ENCODE results near the gene RNF114.
"Not testable (repeated sequence)": the region's sequence is repeated elsewhere in the genome, so short reads cannot be mapped to it uniquely, and the experiment has no call there.

Gene RNF114

GRCh38 chr20:49937027-49937929 is 1.1 kb downstream of the RNF114 start:
- peak overlapping the region; percentile 91 for H3K27ac Mint-ChIP-seq
- ATAC-seq (peak; percentile 25), DNase-seq (ENCODE audit: low spot score in 2 of 2) (no peak)
- no peaks in the 10 kb centered on the region for H3K9me3 Mint-ChIP-seq
- peaks cover 39% of the 10 kb centered on the region for H3K36me3 Mint-ChIP-seq
- peak overlapping the region; percentile 89 for H3K4me3 Mint-ChIP-seq
- H3K4me1 Mint-ChIP-seq: peaks cover 51% of the 10 kb centered on the region

GRCh38 chr20:49938173-49939163 is 2.3 kb downstream of the RNF114 start:
- Mint-ChIP-seq H3K9me3 (no peaks in the 10 kb centered on the region), H3K4me1 (peaks cover 51% of the 10 kb centered on the region), H3K36me3 (peaks cover 51% of the 10 kb centered on the region), H3K4me3 (peak overlapping the region; percentile 89), H3K27ac (peak overlapping the region; percentile 91)
- DNase-seq (ENCODE audit: low spot score in 2 of 2) (no peak), ATAC-seq (no peak)

GRCh38 chr20:49941456-49941855 is 5.3 kb downstream of the RNF114 start:
- H3K9me3 Mint-ChIP-seq: no peaks in the 10 kb centered on the region
- DNase-seq (ENCODE audit: low spot score in 2 of 2) (no peak), ATAC-seq (no peak)
- H3K27ac Mint-ChIP-seq: peak overlapping the region; percentile 50
- no peak overlapping the region for H3K4me3 Mint-ChIP-seq
- peaks cover 46% of the 10 kb centered on the region for H3K4me1 Mint-ChIP-seq
- H3K36me3 Mint-ChIP-seq: peaks cover 81% of the 10 kb centered on the region

- H3K36me3 Mint-ChIP-seq: peaks cover 90% of the 10 kb centered on the region
- H3K4me1 Mint-ChIP-seq: peaks cover 42% of the 10 kb centered on the region
- DNase-seq (ENCODE audit: low spot score in 2 of 2) (no peak), ATAC-seq (no peak)
- H3K27ac Mint-ChIP-seq: no peak overlapping the region
- H3K4me3 Mint-ChIP-seq: no peak overlapping the region
- no peaks in the 10 kb centered on the region for H3K9me3 Mint-ChIP-seq
Measured at GRCh38 chr20:49942303-49942702, 6.1 kb downstream of the RNF114 start.

- Mint-ChIP-seq H3K36me3 (peaks cover 96% of the 10 kb centered on the region), H3K4me1 (peaks cover 38% of the 10 kb centered on the region), H3K27ac (no peak overlapping the region)
Measured at GRCh38 chr20:49942942-49943341, 6.7 kb downstream of the RNF114 start.

GRCh38 chr20:49945306-49945700 is 9.1 kb downstream of the RNF114 start:
- DNase-seq (ENCODE audit: low spot score in 2 of 2) (no peak), ATAC-seq (no peak)
- Mint-ChIP-seq H3K4me1 (peaks cover 34% of the 10 kb centered on the region), H3K9me3 (no peaks in the 10 kb centered on the region), H3K36me3 (peaks cover 100% of the 10 kb centered on the region), H3K4me3 (no peak overlapping the region), H3K27ac (no peak overlapping the region)

More at GRCh38 chr20:49942942-49943341, 6.7 kb downstream of the RNF114 start:
- no peak for DNase-seq (ENCODE audit: low spot score in 2 of 2)
- no peak overlapping the region for H3K4me3 Mint-ChIP-seq
- ATAC-seq: no peak
- no peaks in the 10 kb centered on the region for H3K9me3 Mint-ChIP-seq

GRCh38 chr20:49945701-49946477 is 9.7 kb downstream of the RNF114 start:
- Mint-ChIP-seq H3K36me3 (peaks cover 100% of the 10 kb centered on the region), H3K4me1 (peaks cover 36% of the 10 kb centered on the region), H3K4me3 (no peak overlapping the region), H3K9me3 (no peaks in the 10 kb centered on the region), H3K27ac (no peak overlapping the region)
- ATAC-seq: no peak
- DNase-seq (ENCODE audit: low spot score in 2 of 2): no peak

- H3K4me3 Mint-ChIP-seq: no peak overlapping the region
- H3K27ac Mint-ChIP-seq: peak overlapping the region; percentile 29
- ATAC-seq (no peak), DNase-seq (ENCODE audit: low spot score in 2 of 2) (no peak)
- peaks cover 100% of the 10 kb centered on the region for H3K36me3 Mint-ChIP-seq
- H3K4me1 Mint-ChIP-seq: peaks cover 43% of the 10 kb centered on the region
- no peaks in the 10 kb centered on the region for H3K9me3 Mint-ChIP-seq
Measured at GRCh38 chr20:49948178-49948577, 12.0 kb downstream of the RNF114 start.

GRCh38 chr20:49948809-49949507 is 12.8 kb downstream of the RNF114 start:
- ATAC-seq (no peak), DNase-seq (ENCODE audit: low spot score in 2 of 2) (no peak)
- H3K27ac Mint-ChIP-seq: peak overlapping the region; percentile 56
- H3K9me3 Mint-ChIP-seq: no peaks in the 10 kb centered on the region
- H3K4me1 Mint-ChIP-seq: peaks cover 43% of the 10 kb centered on the region
- H3K4me3 Mint-ChIP-seq: no peak overlapping the region
- peaks cover 100% of the 10 kb centered on the region for H3K36me3 Mint-ChIP-seq

- Mint-ChIP-seq H3K36me3 (peaks cover 99% of the 10 kb centered on the region), H3K9me3 (no peaks in the 10 kb centered on the region), H3K4me1 (peaks cover 36% of the 10 kb centered on the region), H3K4me3 (peak overlapping the region; percentile 13), H3K27ac (peak overlapping the region; percentile 74)
- no peak for DNase-seq (ENCODE audit: low spot score in 2 of 2)
- peak; percentile 97 for ATAC-seq
Measured at GRCh38 chr20:49951151-49951550, 15.0 kb downstream of the RNF114 start.

GRCh38 chr20:49955167-49955566 is 19.0 kb downstream of the RNF114 start:
- H3K4me1 Mint-ChIP-seq: peaks cover 45% of the 10 kb centered on the region
- H3K4me3 Mint-ChIP-seq: no peak overlapping the region
- peak overlapping the region; percentile 72 for H3K27ac Mint-ChIP-seq
- DNase-seq (ENCODE audit: low spot score in 2 of 2) (no peak), ATAC-seq (no peak)
- peaks cover 86% of the 10 kb centered on the region for H3K36me3 Mint-ChIP-seq
- H3K9me3 Mint-ChIP-seq: no peaks in the 10 kb centered on the region

- H3K9me3 Mint-ChIP-seq; ATAC-seq; H3K4me3 Mint-ChIP-seq; DNase-seq (ENCODE audit: low spot score in 2 of 2); H3K27ac Mint-ChIP-seq: not testable (repeated sequence)
- H3K4me1 Mint-ChIP-seq: peaks cover 40% of the 10 kb centered on the region
- peaks cover 78% of the 10 kb centered on the region for H3K36me3 Mint-ChIP-seq
Measured at GRCh38 chr20:49955830-49956396, 19.7 kb downstream of the RNF114 start.

- peaks cover 70% of the 10 kb centered on the region for H3K36me3 Mint-ChIP-seq
- H3K9me3 Mint-ChIP-seq: no peaks in the 10 kb centered on the region
- H3K4me3 Mint-ChIP-seq: no peak overlapping the region
- peaks cover 33% of the 10 kb centered on the region for H3K4me1 Mint-ChIP-seq
- DNase-seq (ENCODE audit: low spot score in 2 of 2): no peak
- peak overlapping the region; percentile 95 for H3K27ac Mint-ChIP-seq
- no peak for ATAC-seq
Measured at GRCh38 chr20:49956689-49957088, 20.5 kb downstream of the RNF114 start.
